Ectodermal cell (in vitro differentiated cells): ENCODE data around the gene WDR27.
"Not testable (repeated sequence)": the region's sequence is repeated elsewhere in the genome, so short reads cannot be mapped to it uniquely, and the experiment has no call there.

Experiments used
- H3K27ac ChIP-seq: 2 replicates; pipeline ENCODE4 v1.7.0; 2013; ENCODE audit warnings: mild to moderate bottlenecking, low read depth, low read length; ENCODE audit not compliant: insufficient read depth, poor library complexity, severe bottlenecking
- H3K27me3 ChIP-seq: 2 replicates; pipeline ENCODE4 v1.7.0; 2013; ENCODE audit warnings: mild to moderate bottlenecking, low read length; ENCODE audit not compliant: insufficient read depth, control insufficient read depth, poor library complexity, severe bottlenecking
- H3K36me3 ChIP-seq: one replicate; pipeline ENCODE4 v1.7.0; 2013; ENCODE audit warnings: low read length; ENCODE audit not compliant: control insufficient read depth, insufficient read depth
- H3K4me1 ChIP-seq: one replicate; pipeline ENCODE4 v1.7.0; 2013; ENCODE audit warnings: low read length; ENCODE audit not compliant: control insufficient read depth, insufficient read depth
- H3K4me3 ChIP-seq: 2 replicates; pipeline ENCODE4 v1.7.0; 2013; ENCODE audit warnings: low read depth, low read length, control low read depth; ENCODE audit not compliant: insufficient read depth
- H3K9me3 ChIP-seq: 2 replicates; pipeline ENCODE4 v1.7.0; 2013; ENCODE audit warnings: mild to moderate bottlenecking, low read length, moderate library complexity; ENCODE audit not compliant: control insufficient read depth
- WGBS, 2 experiments: methylation state at CpG; one replicate each; pipeline ENCODE4 v1.1.7; 2013; ENCODE audit warnings: missing lambda C conversion rate in 2 of 2; 5-methylcytosine and 5-hydroxymethylcytosine counted together

Gene WDR27

GRCh38 chr6:169470790-169471189 is 231.0 kb downstream of the WDR27 start:
- Histone ChIP-seq H3K36me3 (no peaks in the 10 kb centered on the region), H3K9me3 (no peaks in the 10 kb centered on the region), H3K4me1 (no peaks in the 10 kb centered on the region), H3K27ac (no peak overlapping the region), H3K27me3 (no peaks in the 10 kb centered on the region), H3K4me3 (no peak overlapping the region)
- 95 to 98% methylated on average over 2 of the region's 2 CpGs for WGBS, 2 experiments

DNA sequence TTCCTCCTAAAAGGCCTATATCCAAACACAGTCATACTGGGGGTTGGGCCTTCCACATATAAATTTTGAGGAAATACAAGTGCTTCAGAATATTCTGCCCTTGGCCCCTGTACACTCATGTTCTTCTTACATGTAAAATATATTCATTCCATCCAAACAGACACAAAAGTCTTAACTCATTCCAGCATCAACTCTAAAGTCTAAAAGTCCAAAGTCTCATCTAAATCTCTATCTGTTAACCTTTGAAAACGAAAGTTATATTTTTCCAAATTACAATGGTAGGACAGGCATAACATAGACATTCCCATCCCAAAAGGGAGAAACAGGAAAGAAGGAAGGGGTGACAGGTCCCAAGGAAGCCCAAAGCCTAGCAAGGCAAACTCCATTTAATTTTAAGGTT is 232.8 kb downstream of the WDR27 start:
- Histone ChIP-seq H3K27ac (no peak overlapping the region), H3K27me3 (no peaks in the 10 kb centered on the region), H3K9me3 (no peaks in the 10 kb centered on the region), H3K4me3 (no peak overlapping the region), H3K36me3 (no peaks in the 10 kb centered on the region), H3K4me1 (no peaks in the 10 kb centered on the region)
- WGBS, 2 experiments: 91 to 100% methylated on average over 1 of the region's 1 CpG

- not testable (repeated sequence) for H3K4me3 ChIP-seq, H3K9me3 ChIP-seq, H3K36me3 ChIP-seq, H3K27ac ChIP-seq, H3K27me3 ChIP-seq, H3K4me1 ChIP-seq
- 90% methylated on average over 4 of the region's 4 CpGs for WGBS, 2 experiments
Observed at GRCh38 chr6:169467755-169468154, 234.1 kb downstream of the WDR27 start.

- H3K27me3 ChIP-seq: not testable (repeated sequence)
Observed at GRCh38 chr6:169466256-169466655, 235.6 kb downstream of the WDR27 start.

DNA sequence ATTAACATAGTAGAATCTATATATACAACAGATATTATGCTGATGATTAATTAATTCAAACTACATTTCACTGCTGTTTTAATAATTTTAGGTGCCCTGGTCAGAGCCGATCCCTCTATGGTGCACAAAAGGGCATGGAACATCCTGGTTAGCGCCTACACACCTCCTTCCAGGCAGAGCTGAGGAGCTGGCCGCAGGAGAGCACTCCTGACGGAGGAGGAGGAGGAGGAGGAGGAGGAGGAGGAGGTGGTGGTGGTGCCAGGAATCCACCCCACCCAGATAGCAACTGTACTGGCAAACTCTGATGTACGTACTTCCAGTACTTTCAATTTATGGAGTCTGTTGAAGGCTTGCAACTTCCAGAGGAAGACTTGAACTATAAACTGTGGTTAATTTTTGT is 244.1 kb downstream of the WDR27 start:
- Histone ChIP-seq H3K27ac (no peak overlapping the region), H3K4me1 (no peaks in the 10 kb centered on the region), H3K36me3 (no peaks in the 10 kb centered on the region), H3K27me3 (no peaks in the 10 kb centered on the region), H3K9me3 (no peaks in the 10 kb centered on the region), H3K4me3 (no peak overlapping the region)
- 94 to 97% methylated on average over 2 to 3 of the region's 5 CpGs for WGBS, 2 experiments

More at GRCh38 chr6:169466256-169466655, 235.6 kb downstream of the WDR27 start:
- H3K4me3 ChIP-seq, H3K27ac ChIP-seq, H3K4me1 ChIP-seq, H3K9me3 ChIP-seq, H3K36me3 ChIP-seq: not testable (repeated sequence)
- WGBS, 2 experiments: 93% methylated on average over 2 of the region's 2 CpGs

DNA sequence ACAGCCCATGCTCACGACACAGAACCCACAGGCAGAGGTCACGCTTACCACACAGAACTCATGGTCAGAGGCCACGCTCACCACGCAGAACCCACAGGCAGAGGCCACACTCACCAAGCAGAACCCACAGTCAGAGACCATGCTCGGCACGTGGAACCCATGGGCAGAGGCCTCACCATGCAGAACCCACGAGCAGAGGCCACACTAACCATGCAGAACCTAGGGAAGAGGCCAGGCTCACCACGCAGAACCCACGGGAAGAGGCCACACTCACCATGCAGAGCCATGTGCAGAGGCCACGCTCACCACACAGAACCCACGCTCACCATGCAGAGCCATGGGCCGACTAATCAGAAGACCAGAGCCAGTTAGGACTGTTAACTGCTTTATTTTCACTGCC is 245.0 kb downstream of the WDR27 start:
- 94 to 96% methylated on average over 12 of the region's 12 CpGs for WGBS, 2 experiments
- H3K27me3 ChIP-seq: no peaks in the 10 kb centered on the region

GRCh38 chr6:169455470-169455869 is 246.4 kb downstream of the WDR27 start:
- no peaks in the 10 kb centered on the region for H3K27me3 ChIP-seq
- H3K4me1 ChIP-seq: peaks cover 2% of the 10 kb centered on the region
- H3K9me3 ChIP-seq: no peaks in the 10 kb centered on the region
- 95% methylated on average over 1 of the region's 1 CpG for WGBS, 2 experiments
- no peaks in the 10 kb centered on the region for H3K36me3 ChIP-seq
- H3K27ac ChIP-seq: no peak overlapping the region
- H3K4me3 ChIP-seq: no peak overlapping the region

More for the DNA sequence above, 245.0 kb downstream of the WDR27 start:
- H3K4me3 ChIP-seq: no peak overlapping the region
- no peaks in the 10 kb centered on the region for H3K4me1 ChIP-seq
- no peak overlapping the region for H3K27ac ChIP-seq
- H3K9me3 ChIP-seq: no peaks in the 10 kb centered on the region
- H3K36me3 ChIP-seq: no peaks in the 10 kb centered on the region

DNA sequence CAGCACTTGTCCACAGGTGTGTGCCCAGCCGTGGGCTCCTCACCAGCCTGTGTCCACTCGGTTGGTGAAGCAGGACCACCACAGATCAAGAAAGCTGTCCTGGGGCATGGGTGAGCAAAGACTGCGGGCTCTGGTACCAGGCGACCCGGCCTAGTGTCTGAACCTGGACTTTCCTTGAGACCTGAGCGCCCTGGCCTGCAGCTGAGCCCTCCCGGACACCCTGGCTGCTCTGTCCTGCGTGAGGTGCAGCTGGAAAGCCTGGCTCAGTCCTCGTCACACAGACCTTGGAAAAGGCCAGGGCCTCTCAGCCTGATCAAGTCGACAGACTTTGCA is 247.0 kb downstream of the WDR27 start:
- WGBS, 2 experiments: 95% methylated on average over 10 of the region's 10 CpGs
- H3K36me3 ChIP-seq: no peaks in the 10 kb centered on the region
- H3K9me3 ChIP-seq: no peaks in the 10 kb centered on the region
- H3K4me1 ChIP-seq: peaks cover 4% of the 10 kb centered on the region
- H3K4me3 ChIP-seq: no peak overlapping the region
- H3K27ac ChIP-seq: no peak overlapping the region
- H3K27me3 ChIP-seq: no peaks in the 10 kb centered on the region

GRCh38 chr6:169454204-169454871 is 247.5 kb downstream of the WDR27 start:
- Histone ChIP-seq H3K4me1 (peaks cover 4% of the 10 kb centered on the region), H3K27ac (no peak overlapping the region), H3K36me3 (no peaks in the 10 kb centered on the region), H3K27me3 (no peaks in the 10 kb centered on the region), H3K4me3 (no peak overlapping the region), H3K9me3 (no peaks in the 10 kb centered on the region)
- 78 to 81% methylated on average over 8 of the region's 8 CpGs for WGBS, 2 experiments

- Histone ChIP-seq H3K27ac (no peak overlapping the region), H3K4me3 (no peak overlapping the region), H3K4me1 (peaks cover 4% of the 10 kb centered on the region), H3K9me3 (no peaks in the 10 kb centered on the region), H3K36me3 (no peaks in the 10 kb centered on the region), H3K27me3 (no peaks in the 10 kb centered on the region)
- WGBS, 2 experiments: 95 to 97% methylated on average over 11 of the region's 11 CpGs
Observed at GRCh38 chr6:169452869-169453620, 248.8 kb downstream of the WDR27 start.
